ENCODE results near the gene ADGRV1. TPM values are rescaled to one million over a fixed set of nuclear protein-coding genes. Genes with fewer than 3 reads are reported as not detected.

Gene ADGRV1
- polyA plus RNA-seq, 2 of the 4 experiments (the other 2 are of a cell fraction) = 0.70 to 3.7 TPM

GRCh38 chr5:90802474-90803317 is 244.1 kb downstream of the ADGRV1 start (continued):
- TF ChIP-seq ZFP36 (IDR thresholded peaks at IDR 0.05; ENCODE audit: borderline replicate concordance, partially characterized antibody) = no peak
- no peak for TF ChIP-seq JUNB (IDR thresholded peaks at IDR 0.05)
- no peak for TF ChIP-seq CBX2 (IDR thresholded peaks at IDR 0.05; ENCODE audit: borderline replicate concordance, low read depth)
- no peak for TF ChIP-seq TFCP2L1 (CRISPR knock-in tag; IDR thresholded peaks at IDR 0.05)
- peak; percentile 51 to 52; a peak in 4 of 5 replicates for TF ChIP-seq RAD21 (conservative IDR thresholded peaks at IDR 0.05 in 1 of 2, IDR thresholded peaks at IDR 0.05 in 1 of 2)
- no peak for TF ChIP-seq ESRRA (IDR thresholded peaks at IDR 0.05; ENCODE audit: borderline replicate concordance, low read length)
- TF ChIP-seq SREBF2 (IDR thresholded peaks at IDR 0.05) = no peak
- TF ChIP-seq SMC3 (IDR thresholded peaks at IDR 0.05) = peak; percentile 63
- no peak for TF ChIP-seq HDAC2 (IDR thresholded peaks at IDR 0.05)
- TF ChIP-seq MYC (IDR thresholded peaks at IDR 0.05; ENCODE audit: borderline replicate concordance, low read length) = no peak
- no peak for TF ChIP-seq HOXB5 (CRISPR knock-in tag; IDR thresholded peaks at IDR 0.05)
- TF ChIP-seq ZNF302 (CRISPR knock-in tag; IDR thresholded peaks at IDR 0.05) = no peak
- TF ChIP-seq BHLHE40 (IDR thresholded peaks at IDR 0.05; ENCODE audit: low read depth, low read length) = no peak
- TF ChIP-seq FOSB (CRISPR knock-in tag; IDR thresholded peaks at IDR 0.05) = no peak
- no peak for TF ChIP-seq PBX3 (IDR thresholded peaks at IDR 0.05)
- TF ChIP-seq EHF (CRISPR knock-in tag; IDR thresholded peaks at IDR 0.05) = no peak
- TF ChIP-seq HOXB13 (CRISPR knock-in tag; IDR thresholded peaks at IDR 0.05; ENCODE audit: low read depth) = no peak
- no peak for TF ChIP-seq POLR2A (IDR thresholded peaks at IDR 0.05; ENCODE audit: low read length)
- no peak for TF ChIP-seq ZC3H11A (IDR thresholded peaks at IDR 0.05)
- no peak for TF ChIP-seq POLR2AphosphoS2 (conservative IDR thresholded peaks at IDR 0.05; ENCODE audit: low read length)
- TF ChIP-seq NFE2L2 (conservative IDR thresholded peaks at IDR 0.05; ENCODE audit: low read length) = no peak

GRCh38 chr5:90803381-90803780 is 244.8 kb downstream of the ADGRV1 start:
- DNase-seq (ENCODE audit: low read depth in 1 of 2, low spot score in 1 of 2) = peak; percentile 13 to 39
- ATAC-seq = peak; percentile 92 to 95
- POLR2A ChIA-PET = interaction anchor here (1.1 to 1.3 kb wide), 2 partner anchors 580 to 616 kb away, joined by 4 to 5 read pairs; partner anchors contain the start of gene ARRDC3

GRCh38 chr5:90803876-90804275 is 245.3 kb downstream of the ADGRV1 start:
- no peak for DNase-seq (ENCODE audit: low read depth in 1 of 2, low spot score in 1 of 2)
- Histone ChIP-seq H3K4me2 (no peak overlapping the region), H3K4me1 (no peaks in the 10 kb centered on the region), H3K4me3 (no peak overlapping the region), H3K27ac (no peak overlapping the region), H3K9me3 (no peaks in the 10 kb centered on the region)
- CTCF ChIA-PET = interaction anchor here (1.0 to 9.2 kb wide), 7 partner anchors 8 to 615 kb away, joined by 3 to 68 read pairs (median 3); partner anchors contain the start of gene ARRDC3
- peak in 1 of 2 experiments; percentile 34; a peak in 1 of 6 replicates for ATAC-seq
- 42% methylated on average over 2 of the region's 2 CpGs for WGBS (ENCODE audit: missing lambda C conversion rate)
- FAIRE-seq = no peak
- TF ChIP-seq ZC3H11A (IDR thresholded peaks at IDR 0.05) = no peak
- TF ChIP-seq CHD2 (IDR thresholded peaks at IDR 0.05; ENCODE audit: low read length, partially characterized antibody) = no peak
- no peak for TF ChIP-seq HEYL (CRISPR knock-in tag; IDR thresholded peaks at IDR 0.05)
- TF ChIP-seq KDM5A (IDR thresholded peaks at IDR 0.05) = no peak
- TF ChIP-seq EP300 (IDR thresholded peaks at IDR 0.05) = no peak
- POLR2A ChIA-PET = no interaction called here

More at GRCh38 chr5:90803381-90803780, 244.8 kb downstream of the ADGRV1 start:
- no peak for FAIRE-seq
- TF ChIP-seq RAD21 (conservative IDR thresholded peaks at IDR 0.05 in 1 of 2, IDR thresholded peaks at IDR 0.05 in 1 of 2) (peak in 1 of 2 experiments; percentile 41; a peak in 2 of 5 replicates), NFE2L2 (conservative IDR thresholded peaks at IDR 0.05; ENCODE audit: low read length) (no peak)
- peak overlapping the region; percentile 24; the same call in 2 of the 3 replicates for H3K4me2 ChIP-seq
- no peaks in the 10 kb centered on the region for H3K9me3 ChIP-seq
- no peak overlapping the region for H3K4me3 ChIP-seq
- no peaks in the 10 kb centered on the region for H3K4me1 ChIP-seq
- no peak overlapping the region for H3K27ac ChIP-seq
- CTCF ChIA-PET = interaction anchor here (0.7 to 9.2 kb wide), 16 partner anchors 8 to 616 kb away, joined by 3 to 68 read pairs (median 4); partner anchors contain the start of gene ARRDC3
- WGBS (ENCODE audit: missing lambda C conversion rate) = 20% methylated on average over 4 of the region's 4 CpGs
